H1 (cell line): ENCODE data around the gene IL1R1.

Experiments used
- CHD2 ChIP-seq: IDR thresholded peaks from 2 replicates; pipeline ENCODE4 v1.6.1; 2012; ENCODE audit warnings: low read length, improper control_type of control experiment
- EP300 ChIP-seq, 2 experiments: IDR thresholded peaks; 1 replicate in 1 of 2; 2 replicates in 1 of 2; pipeline ENCODE4 v1.6.1; 2011 to 2012; ENCODE audit warnings: low read depth in 2 of 2, low read length in 2 of 2, mild to moderate bottlenecking in 2 of 2, borderline replicate concordance in 1 of 2, inconsistent platforms in 1 of 2, moderate library complexity in 1 of 2
- TF ChIP-seq, protein P1 (sequence below), 3 experiments: IDR thresholded peaks; 1 replicate in 2 of 3; 2 replicates in 1 of 3; pipeline versions ENCODE4 v1.5.1 to v1.6.1; 2011; ENCODE audit warnings: low read length in 3 of 3, mild to moderate bottlenecking in 3 of 3, inconsistent platforms in 2 of 3, low read depth in 1 of 3, moderate library complexity in 1 of 3; ENCODE audit not compliant: insufficient read depth in 1 of 3; ENCODE audit errors: control extremely low read depth in 1 of 3

DNA sequence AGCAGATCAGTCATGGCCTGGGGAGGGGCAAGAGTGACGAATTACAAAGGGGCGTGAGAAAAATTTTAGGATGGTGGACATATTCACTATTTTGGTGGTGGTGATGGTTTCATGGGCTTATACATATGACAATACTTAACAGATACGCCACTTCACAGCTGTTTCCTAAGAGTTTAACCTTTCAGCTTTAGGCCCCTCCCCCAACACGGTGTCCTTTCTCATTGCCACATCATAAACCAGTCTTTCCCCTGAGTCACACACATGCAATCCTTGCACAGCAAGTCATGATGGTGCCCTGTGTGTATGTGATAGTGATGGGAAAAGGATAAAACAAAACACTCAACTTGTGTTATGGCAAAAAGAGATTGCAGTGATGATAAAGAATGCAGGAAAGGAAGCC lies 47.6 kb upstream of the IL1R1 start:
- TF ChIP-seq, protein P1, sequence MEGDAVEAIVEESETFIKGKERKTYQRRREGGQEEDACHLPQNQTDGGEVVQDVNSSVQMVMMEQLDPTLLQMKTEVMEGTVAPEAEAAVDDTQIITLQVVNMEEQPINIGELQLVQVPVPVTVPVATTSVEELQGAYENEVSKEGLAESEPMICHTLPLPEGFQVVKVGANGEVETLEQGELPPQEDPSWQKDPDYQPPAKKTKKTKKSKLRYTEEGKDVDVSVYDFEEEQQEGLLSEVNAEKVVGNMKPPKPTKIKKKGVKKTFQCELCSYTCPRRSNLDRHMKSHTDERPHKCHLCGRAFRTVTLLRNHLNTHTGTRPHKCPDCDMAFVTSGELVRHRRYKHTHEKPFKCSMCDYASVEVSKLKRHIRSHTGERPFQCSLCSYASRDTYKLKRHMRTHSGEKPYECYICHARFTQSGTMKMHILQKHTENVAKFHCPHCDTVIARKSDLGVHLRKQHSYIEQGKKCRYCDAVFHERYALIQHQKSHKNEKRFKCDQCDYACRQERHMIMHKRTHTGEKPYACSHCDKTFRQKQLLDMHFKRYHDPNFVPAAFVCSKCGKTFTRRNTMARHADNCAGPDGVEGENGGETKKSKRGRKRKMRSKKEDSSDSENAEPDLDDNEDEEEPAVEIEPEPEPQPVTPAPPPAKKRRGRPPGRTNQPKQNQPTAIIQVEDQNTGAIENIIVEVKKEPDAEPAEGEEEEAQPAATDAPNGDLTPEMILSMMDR (IDR thresholded peaks at IDR 0.05; ENCODE audit: control extremely low read depth in 1 of 3, insufficient read depth in 1 of 3, low read depth in 1 of 3, low read length in 3 of 3) = no peak
- TF ChIP-seq CHD2 = no peak
- no peak for TF ChIP-seq EP300 (IDR thresholded peaks at IDR 0.05; ENCODE audit: borderline replicate concordance in 1 of 2, low read depth in 2 of 2, low read length in 2 of 2)
